Activated T-cell treated with anti-CD3 and anti-CD28 coated beads for 1 hour (primary cell): ENCODE measurements around the gene FHIT.

Source experiments
- DNase-seq: peaks from one replicate; pipeline ENCODE4 v3.0.0-alpha.2; 2020; ENCODE audit warnings: low read depth

The FHIT gene

GRCh38 chr3:60841355-60841754 is 409.9 kb downstream of the FHIT start:
- DNase-seq: no peak

DNA sequence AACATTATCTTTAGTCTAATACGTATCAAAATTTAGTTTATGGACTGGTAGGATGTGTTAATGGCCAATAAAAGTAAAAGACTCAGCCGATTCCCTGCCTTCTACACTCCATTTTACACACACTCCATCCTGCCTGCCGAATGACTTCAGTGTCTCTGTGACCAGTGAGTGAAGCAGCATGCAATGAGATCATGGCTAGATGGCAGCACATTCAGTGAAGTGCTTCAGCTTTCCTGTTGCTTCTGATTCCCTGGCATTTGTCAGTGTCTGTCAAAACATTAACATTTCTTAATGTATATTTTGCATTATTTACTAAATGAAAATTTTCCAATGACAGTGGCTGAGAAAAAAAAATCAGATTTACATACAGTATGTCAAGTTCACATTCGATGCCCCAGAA is 412.0 kb downstream of the FHIT start:
- DNase-seq: no peak

DNA sequence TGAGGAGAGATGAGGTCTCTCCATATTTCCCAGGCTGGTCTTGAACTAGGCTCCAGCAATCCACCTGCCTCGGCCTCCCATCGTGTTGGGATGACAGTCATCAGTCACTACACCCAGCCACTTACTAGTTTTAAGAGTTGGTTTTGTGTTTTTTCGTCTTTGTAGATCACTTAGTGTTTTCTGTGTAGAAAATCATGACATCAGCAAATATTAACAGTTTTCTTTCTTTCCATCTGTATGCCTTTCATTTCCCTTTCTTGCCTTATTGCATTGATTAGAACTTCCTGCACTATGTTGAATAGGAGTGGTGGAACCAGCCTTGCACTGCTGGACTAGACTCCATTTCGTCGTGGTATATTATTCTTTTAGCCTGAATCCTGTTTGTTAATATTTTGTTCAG is 415.5 kb downstream of the FHIT start:
- DNase-seq: no peak

GRCh38 chr3:60829058-60829457 is 422.2 kb downstream of the FHIT start:
- DNase-seq: no peak

GRCh38 chr3:60827666-60828065 is 423.6 kb downstream of the FHIT start:
- no peak for DNase-seq

GRCh38 chr3:60826511-60826910 is 424.7 kb downstream of the FHIT start:
- no peak for DNase-seq

- no peak for DNase-seq
Measured at GRCh38 chr3:60812502-60812901, 438.8 kb downstream of the FHIT start.

DNA sequence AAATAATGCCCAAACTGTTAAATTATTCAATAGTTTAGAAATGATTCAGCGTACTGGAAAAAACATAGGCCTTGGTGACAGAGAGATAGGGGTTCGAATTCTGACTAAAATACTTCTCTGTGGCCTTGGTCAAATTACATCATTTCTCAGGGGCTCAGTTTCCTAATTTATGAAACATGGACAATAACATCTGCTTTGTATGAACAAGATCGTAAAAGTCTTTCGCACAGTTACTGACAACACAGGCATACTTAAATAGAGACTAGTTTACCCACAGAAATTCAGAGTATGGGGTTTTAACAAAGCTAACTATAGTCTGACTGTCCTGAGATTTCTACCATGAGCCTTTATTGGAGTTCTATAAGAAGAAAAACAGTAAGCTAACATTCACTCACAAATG is 440.4 kb downstream of the FHIT start:
- DNase-seq: no peak

DNA sequence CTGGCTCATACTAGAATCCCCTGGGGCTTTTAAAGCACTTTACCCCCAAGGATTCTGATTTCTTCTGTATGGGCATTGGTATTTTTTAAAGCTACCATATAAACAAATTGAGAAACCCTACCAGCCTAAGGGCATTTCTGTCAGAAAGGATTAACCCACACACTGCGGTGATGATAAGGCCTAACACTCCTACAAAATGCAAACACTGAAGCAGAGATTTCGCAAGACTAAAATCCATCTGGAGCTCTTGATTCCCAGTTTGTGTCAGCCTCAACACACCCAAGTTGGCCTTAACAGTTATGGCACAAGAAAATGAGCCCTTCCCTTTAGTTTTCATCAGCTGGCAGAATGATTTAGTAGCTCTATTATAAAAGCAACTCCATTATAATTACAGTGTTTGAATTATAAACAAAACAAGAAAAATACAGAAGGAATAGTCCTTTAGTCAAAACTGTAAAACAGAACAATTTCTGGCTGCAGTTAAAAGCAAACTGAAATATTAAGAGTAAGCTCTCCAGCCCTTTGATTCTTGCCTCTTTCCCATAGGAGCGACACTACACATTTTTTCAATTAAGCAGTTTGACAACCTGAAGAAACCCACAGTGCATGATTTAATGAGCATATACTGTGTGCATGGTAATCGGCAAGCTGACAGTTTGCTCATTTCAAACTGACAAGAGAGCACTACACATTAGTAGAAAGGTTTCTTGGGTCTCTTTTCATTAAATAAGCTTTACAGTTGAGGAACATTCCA is 441.2 kb downstream of the FHIT start:
- no peak for DNase-seq

DNA sequence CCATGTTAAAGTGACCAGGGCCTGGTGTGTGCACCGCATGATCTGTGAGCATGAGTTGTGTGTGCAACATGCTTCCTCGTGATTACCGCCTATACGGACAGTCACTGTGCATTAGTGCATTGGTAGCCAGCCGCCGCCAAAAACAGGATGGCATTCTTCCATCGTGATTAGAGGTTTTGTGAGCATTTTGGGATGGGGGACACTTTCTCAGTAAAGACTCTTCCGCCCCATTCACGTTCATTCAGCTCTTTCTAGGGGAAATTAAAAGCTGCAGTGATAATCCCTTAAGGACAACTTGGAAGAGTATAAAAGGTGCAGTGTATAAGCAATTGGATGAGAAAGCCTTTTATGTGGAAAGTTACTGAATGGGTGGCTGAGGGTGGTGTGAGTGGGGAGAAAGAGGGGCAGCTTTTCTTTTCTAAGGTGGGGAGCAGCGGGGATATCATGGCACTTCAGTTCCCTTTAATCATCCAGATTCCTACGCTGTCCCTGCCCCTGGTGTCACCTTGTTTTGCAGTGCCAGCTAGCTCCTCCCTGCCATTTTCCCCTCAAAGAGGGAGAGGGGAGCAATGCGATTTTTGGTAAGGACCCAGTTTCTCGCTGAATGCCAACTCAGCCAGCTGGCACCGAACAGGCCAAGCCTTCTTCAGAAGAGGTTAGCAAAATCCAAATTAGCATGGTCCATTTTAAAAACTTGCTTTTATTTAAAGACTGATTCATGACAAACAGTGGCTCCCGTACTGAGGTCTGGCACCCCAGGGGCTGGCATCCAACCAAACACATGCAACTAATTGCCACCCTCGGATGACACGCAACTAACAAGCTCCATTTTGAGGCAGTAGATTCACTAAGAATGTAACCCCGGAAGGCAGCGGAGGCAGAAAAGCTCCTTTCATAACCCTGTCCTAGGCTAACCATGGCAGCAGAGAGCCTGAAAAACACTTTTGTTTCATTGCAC is 447.8 kb downstream of the FHIT start:
- no peak for DNase-seq

DNA sequence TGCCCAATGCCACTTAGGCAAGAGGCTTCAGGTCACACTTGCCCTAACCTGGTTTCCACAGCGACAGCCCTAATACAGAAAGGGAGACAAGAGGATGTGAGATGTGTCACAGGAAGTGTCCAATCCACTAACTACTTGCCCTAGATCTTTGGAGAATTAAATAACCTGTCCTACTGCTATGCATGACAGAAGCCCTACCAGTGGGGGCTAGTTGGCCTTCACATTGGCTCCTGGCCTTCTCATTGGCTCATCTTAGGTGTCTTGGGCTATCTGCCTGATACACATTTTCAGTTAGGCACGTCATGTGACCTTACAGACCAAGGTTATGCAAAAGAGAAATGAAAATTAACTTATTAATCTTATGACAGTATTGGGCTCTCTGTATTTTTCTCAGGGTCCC is 449.9 kb downstream of the FHIT start:
- DNase-seq: no peak

DNA sequence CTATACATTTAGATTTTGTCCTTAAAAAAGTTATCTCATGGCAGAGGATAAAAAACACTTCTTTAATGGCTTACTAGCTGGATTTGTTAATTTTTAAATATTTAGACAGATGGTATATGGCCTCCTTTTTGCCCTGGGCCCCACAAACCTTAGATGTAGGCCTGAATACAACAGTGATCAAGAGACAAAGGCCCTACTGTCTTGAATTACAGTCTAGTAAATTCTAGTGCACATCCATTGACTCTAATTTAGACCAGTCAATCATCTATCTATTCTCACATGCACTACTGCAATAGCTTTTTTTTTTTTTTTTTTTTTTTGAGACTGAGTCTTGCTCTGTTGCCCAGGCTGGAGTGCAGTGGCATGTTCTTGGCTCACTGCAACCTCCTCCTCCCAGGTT is 452.8 kb downstream of the FHIT start:
- no peak for DNase-seq

GRCh38 chr3:60792249-60792852 is 458.9 kb downstream of the FHIT start:
- no peak for DNase-seq

GRCh38 chr3:60788185-60788584 is 463.1 kb downstream of the FHIT start:
- DNase-seq: no peak

DNA sequence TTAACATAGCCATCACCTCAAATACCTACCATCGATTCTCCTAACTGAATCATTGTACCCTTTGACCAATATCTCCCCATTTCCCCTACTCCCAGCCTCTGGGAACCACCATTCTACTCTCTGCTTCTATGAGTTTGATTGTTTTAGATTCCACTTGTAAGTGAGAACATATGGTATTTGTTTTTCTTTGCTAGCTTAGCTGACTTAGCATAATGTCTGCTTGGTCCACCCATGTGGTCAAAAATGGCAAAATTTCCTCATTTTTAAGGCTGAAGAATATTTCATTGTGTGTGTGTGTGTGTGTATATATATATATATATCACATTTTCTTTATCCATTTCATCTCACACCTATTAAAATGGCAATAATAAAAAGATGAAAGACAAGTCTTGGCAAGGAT is 469.3 kb downstream of the FHIT start:
- no peak for DNase-seq

GRCh38 chr3:60779637-60780036 is 471.6 kb downstream of the FHIT start:
- DNase-seq: no peak

GRCh38 chr3:60775985-60776384 is 475.3 kb downstream of the FHIT start:
- DNase-seq: no peak

DNA sequence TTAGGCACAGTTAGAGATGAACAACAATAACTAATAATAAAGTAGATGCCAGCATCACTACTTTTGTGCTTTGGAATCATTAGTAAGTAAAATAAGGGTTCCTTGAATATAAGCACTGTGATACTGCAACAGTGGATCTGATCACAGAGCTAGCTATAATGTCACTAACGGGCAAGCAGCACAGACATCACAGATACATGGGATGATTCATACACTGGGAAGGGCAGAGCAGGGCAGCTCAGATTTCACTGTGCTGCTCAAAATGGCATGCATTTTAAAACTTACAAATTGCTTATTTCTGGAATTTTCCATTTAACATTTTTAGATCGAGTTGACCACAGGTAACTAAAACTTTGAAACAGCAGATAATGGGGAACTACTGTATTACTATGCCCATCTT is 476.6 kb downstream of the FHIT start:
- DNase-seq: no peak

GRCh38 chr3:60772584-60772983 is 478.7 kb downstream of the FHIT start:
- no peak for DNase-seq

- DNase-seq: no peak
Measured at GRCh38 chr3:60771766-60772165, 479.5 kb downstream of the FHIT start.

GRCh38 chr3:60770532-60770931 is 480.7 kb downstream of the FHIT start:
- no peak for DNase-seq

DNA sequence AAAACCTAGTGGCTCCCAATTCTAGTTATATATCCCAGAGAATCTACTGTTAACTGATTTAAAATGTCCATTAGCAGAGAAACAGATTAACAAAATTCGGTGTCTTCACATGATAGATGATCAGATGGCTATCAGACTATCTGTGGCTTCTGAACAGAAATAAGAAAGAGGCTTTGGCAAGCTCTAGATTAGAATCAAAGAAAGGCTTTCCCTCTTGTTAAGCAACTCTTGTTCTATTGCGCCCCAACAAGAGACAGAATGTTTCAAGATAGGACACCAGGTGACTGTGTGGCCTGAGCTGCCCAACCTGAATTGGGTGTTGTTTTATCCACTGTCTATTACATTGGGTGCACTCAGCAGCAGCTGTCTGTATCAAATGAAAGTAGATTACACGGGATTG is 483.7 kb downstream of the FHIT start:
- DNase-seq: no peak

GRCh38 chr3:60765776-60766175 is 485.5 kb downstream of the FHIT start:
- no peak for DNase-seq
